ENCODE measurements around the gene IGF2R. TPM values are rescaled to one million over a fixed set of nuclear protein-coding genes. Genes with fewer than 3 reads are reported as not detected.

IGF2R gene
- total RNA-seq, 1 donor from 2014 or later, result 109 TPM

DNA sequence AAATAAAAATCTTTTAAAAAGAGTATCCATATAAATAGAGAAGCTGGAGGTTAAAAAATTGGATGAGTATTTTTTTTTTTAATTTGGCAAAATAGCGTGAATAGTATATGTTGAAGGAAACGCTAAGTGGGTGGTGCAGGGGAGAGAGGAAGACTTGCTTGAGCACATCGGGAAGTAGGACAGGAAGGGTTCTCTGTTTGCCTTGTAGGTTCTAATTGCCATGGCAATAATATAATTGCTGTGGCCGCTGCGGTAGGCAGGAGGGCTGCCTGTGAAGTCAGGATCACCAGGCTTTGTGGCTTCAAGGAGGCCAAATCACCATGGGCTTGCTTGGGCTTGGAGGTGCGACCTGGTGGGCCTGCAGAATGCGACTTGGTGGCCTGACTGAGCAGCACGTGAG, 35.1 kb downstream of the IGF2R start:
- DNase-seq (ENCODE audit: low read depth) (no peak), FAIRE-seq (no peak)
- peaks cover 3% of the 10 kb centered on the region for H3K36me3 ChIP-seq (ENCODE audit: control insufficient read depth, insufficient read depth, low read length)
- no peaks in the 10 kb centered on the region for H3K27me3 ChIP-seq (ENCODE audit: control insufficient read depth, insufficient read depth, low read length)
- no peak overlapping the region for H3K4me3 ChIP-seq (ENCODE audit: low read depth, low read length)
- TF ChIP-seq, protein P1, sequence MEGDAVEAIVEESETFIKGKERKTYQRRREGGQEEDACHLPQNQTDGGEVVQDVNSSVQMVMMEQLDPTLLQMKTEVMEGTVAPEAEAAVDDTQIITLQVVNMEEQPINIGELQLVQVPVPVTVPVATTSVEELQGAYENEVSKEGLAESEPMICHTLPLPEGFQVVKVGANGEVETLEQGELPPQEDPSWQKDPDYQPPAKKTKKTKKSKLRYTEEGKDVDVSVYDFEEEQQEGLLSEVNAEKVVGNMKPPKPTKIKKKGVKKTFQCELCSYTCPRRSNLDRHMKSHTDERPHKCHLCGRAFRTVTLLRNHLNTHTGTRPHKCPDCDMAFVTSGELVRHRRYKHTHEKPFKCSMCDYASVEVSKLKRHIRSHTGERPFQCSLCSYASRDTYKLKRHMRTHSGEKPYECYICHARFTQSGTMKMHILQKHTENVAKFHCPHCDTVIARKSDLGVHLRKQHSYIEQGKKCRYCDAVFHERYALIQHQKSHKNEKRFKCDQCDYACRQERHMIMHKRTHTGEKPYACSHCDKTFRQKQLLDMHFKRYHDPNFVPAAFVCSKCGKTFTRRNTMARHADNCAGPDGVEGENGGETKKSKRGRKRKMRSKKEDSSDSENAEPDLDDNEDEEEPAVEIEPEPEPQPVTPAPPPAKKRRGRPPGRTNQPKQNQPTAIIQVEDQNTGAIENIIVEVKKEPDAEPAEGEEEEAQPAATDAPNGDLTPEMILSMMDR (IDR thresholded peaks at IDR 0.05; ENCODE audit: insufficient read depth, low read length, severe bottlenecking), result no peak

DNA sequence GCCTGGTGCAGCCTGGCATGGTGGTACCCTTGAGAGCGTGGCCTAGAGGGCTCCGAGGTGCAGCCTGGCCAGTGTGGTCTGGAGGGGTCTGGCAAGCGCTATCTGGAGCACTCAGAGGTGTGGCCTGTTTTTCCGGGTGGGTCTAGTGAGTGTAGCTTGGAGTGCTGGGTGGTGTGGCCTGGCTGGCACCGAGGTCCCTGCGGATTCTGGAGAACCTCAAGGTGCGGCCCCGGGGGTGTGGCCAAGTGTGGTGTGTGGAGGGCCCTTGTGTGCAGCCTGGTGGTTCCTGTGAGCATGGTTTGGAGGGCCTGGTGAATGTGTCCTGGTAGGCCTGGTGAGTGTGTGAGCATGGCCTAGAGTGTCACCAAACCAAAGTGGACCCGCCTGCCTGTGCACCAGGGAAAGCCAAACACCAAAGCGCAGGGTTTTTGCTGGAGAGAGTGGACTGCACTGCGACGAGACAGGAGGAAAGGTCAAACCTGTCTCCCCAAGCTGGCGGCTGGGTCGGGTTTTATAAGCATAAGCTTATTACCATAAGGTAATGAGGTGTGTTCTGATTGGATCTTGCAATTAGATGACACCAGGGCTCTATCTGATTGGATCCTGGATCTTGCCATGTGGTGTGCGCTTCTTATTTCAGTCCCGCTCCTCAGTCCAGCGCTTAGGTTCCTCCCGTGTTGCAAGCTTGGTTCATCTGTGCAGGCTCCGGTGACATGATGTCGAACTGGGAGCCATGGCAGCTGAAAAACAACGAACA, 35.7 kb downstream of the IGF2R start:
- H3K36me3 ChIP-seq (ENCODE audit: control insufficient read depth, insufficient read depth, low read length), result peaks cover 3% of the 10 kb centered on the region
- no peaks in the 10 kb centered on the region for H3K27me3 ChIP-seq (ENCODE audit: control insufficient read depth, insufficient read depth, low read length)
- DNase-seq (ENCODE audit: low read depth) (no peak), FAIRE-seq (no peak)
- TF ChIP-seq, protein P1 (IDR thresholded peaks at IDR 0.05; ENCODE audit: insufficient read depth, low read length, severe bottlenecking), result no peak
- no peak overlapping the region for H3K4me3 ChIP-seq (ENCODE audit: low read depth, low read length)

DNA sequence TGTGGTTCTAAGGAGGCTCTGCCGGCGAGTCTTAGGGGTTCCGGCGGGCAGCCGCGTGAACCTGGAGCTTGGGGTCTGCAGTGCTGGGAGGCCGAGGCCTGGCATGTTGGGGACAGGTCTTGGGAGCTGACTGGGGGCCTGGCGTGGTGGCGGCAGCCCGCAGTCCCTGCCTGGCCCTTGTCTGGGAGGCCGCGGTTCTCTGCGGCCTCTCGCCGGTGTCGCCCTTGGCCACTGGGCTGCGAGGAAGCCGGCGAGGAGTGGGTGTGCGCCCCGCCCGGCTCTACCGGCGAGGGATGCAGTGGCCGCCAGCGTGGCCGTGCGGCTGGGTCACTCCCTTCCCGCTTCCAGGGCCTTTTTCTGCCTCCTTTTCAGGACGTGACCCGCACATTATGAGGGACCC, 36.3 kb downstream of the IGF2R start:
- H3K36me3 ChIP-seq (ENCODE audit: control insufficient read depth, insufficient read depth, low read length), result peaks cover 3% of the 10 kb centered on the region
- FAIRE-seq (no peak), DNase-seq (ENCODE audit: low read depth) (no peak)
- TF ChIP-seq, protein P1 (IDR thresholded peaks at IDR 0.05; ENCODE audit: insufficient read depth, low read length, severe bottlenecking), result no peak
- H3K27me3 ChIP-seq (ENCODE audit: control insufficient read depth, insufficient read depth, low read length), result no peaks in the 10 kb centered on the region
- no peak overlapping the region for H3K4me3 ChIP-seq (ENCODE audit: low read depth, low read length)

DNA sequence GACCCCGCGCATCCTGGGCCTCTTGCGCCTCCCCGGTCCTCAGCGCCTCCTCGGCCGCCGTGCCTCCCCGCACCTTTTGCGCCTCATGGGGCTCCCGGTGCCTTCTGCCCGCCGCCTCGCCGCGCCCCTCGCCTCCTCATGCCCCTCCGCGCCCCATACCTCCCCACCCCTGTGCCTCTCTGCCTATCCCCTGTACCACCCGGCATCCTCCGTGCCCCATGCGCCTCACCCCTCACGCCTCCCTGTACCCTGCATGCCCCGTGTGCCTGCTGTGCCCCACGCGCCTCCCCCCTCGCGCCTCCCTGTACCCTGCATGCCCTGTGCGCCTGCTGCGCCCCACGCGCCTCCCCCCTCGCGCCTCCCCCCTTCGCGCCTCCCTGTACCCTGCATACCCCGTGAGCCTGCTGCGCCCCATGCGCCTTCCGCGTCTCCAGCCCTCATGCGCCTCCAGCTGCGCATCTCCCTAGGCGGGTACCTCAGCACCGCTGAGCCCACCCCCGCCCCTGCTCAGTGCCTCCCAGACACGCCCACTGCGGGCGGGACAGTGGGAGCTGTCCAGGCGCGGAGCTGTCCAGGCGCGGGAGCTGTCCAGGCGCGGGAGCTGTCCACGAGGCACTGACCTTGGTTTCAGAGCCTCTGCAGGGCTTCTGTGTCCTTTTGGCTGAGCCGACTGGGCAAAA, 37.1 kb downstream of the IGF2R start:
- Histone ChIP-seq H3K36me3 (ENCODE audit: control insufficient read depth, insufficient read depth, low read length) (peaks cover 5% of the 10 kb centered on the region), H3K27me3 (ENCODE audit: control insufficient read depth, insufficient read depth, low read length) (no peaks in the 10 kb centered on the region), H3K4me3 (ENCODE audit: low read depth, low read length) (no peak overlapping the region)
- FAIRE-seq, result no peak
- TF ChIP-seq, protein P1 (IDR thresholded peaks at IDR 0.05; ENCODE audit: insufficient read depth, low read length, severe bottlenecking), result no peak
- no peak for DNase-seq (ENCODE audit: low read depth)

DNA sequence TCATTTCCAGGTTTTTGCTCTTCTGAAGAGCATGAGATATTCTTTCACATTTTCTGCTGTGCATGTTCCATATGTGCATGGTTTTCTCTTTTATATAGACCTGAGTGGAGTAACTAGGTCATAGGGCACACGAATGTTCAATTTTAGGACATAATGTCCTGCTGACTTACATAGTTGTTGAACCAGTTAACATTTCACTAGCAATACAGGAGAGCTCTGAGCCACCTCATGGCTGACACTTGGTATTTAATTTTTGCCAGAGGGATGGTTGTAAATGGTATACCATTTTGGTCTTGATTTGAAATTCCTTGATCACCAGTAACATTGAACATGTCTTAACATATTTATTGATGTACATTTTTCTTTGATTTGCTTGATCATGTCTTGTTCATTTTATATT, 38.3 kb downstream of the IGF2R start:
- H3K27me3 ChIP-seq (ENCODE audit: control insufficient read depth, insufficient read depth, low read length), result no peaks in the 10 kb centered on the region
- no peak for DNase-seq (ENCODE audit: low read depth)
- H3K36me3 ChIP-seq (ENCODE audit: control insufficient read depth, insufficient read depth, low read length), result peaks cover 7% of the 10 kb centered on the region
- H3K4me3 ChIP-seq (ENCODE audit: low read depth, low read length), result no peak overlapping the region
- TF ChIP-seq, protein P1 (IDR thresholded peaks at IDR 0.05; ENCODE audit: insufficient read depth, low read length, severe bottlenecking), result no peak
- no peak for FAIRE-seq
